IPS-NIHi7 (cell line): ENCODE measurements around the gene WWTR1.

Source experiments
- DNase-seq: peaks from one replicate; pipeline ENCODE4 v3.0.0; 2012; ENCODE audit warnings: mixed read lengths; ENCODE audit errors: extremely low spot score

Gene WWTR1

DNA sequence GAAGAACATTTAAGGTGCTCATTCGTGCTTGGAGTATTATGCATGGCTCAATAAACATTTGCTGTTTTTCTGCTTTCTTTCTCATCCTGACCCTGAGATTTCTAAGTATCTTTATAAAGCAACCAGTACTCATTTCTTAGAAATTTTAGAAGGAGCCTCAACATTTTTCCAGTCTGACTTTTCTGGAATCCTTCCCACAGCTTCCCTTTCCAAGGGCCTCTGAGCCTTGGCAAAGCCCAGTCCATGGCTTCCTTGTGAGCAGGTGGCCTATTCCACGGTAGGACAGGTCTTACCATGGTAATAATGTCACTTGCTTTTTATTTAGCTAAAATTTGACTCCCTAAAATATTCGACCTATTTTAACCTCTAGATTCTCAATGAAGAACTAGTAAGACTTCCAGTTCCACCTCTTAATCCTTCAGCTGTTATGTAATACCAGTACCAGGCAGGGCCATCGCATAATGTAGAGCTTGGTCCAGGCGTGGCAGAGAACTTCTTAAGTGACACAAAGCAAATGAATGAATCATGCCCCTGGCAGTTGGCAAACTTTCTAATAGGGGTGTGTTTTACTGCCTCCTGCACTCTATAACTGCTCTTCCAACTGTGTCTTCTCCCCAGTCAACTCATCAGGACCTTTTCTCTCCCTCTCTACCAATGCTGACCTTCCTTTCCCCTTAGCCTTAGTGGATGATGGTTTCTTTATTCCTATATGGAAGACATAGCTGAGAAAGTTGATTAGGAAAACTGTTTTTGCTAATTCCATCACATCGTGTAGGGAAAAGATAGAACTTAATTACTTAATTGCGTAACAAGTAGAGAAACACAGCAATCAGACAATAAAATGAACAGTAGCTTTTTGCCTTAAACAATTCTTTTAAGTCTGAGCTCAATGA lies 184.2 kb downstream of the WWTR1 start:
- DNase-seq, result no peak

DNA sequence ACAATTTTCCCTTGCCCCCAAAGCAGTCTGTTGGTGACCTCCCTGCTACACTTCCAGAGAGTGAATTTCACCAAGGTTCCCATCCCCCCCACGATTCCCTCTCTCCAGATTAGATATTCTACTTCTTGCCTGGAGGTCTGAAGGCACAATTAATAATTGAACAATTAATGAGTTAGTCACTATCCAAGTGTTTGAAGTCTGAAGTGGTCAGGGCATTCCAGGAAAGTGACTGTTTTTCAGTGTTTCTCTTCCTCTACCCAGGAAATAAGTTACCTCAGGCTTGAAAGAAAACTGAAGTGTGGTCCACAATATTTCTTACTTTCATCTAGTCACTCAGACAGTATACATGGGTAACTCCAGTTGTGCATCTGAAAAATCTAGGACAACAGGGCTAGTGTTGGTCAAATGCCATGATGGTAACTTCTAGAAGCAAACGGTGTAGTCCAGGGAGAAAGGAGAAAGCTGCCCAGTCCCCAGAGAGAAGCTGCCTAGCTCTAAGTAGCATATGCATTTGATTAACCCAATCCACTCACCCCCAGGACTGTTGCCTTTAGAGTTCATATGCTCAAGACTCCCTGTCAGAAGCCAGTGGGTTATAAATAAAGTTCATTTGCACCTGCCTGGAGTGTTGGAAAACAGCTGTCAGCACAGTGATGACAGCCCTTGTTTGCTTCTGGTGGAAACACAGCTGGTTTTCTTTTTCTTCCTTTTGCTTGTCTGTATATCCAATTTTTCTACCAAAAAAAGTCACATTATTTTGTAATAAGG lies 185.6 kb downstream of the WWTR1 start:
- DNase-seq, result no peak

GRCh38 chr3:149470381-149470780 lies 187.4 kb downstream of the WWTR1 start:
- DNase-seq, result no peak

DNA sequence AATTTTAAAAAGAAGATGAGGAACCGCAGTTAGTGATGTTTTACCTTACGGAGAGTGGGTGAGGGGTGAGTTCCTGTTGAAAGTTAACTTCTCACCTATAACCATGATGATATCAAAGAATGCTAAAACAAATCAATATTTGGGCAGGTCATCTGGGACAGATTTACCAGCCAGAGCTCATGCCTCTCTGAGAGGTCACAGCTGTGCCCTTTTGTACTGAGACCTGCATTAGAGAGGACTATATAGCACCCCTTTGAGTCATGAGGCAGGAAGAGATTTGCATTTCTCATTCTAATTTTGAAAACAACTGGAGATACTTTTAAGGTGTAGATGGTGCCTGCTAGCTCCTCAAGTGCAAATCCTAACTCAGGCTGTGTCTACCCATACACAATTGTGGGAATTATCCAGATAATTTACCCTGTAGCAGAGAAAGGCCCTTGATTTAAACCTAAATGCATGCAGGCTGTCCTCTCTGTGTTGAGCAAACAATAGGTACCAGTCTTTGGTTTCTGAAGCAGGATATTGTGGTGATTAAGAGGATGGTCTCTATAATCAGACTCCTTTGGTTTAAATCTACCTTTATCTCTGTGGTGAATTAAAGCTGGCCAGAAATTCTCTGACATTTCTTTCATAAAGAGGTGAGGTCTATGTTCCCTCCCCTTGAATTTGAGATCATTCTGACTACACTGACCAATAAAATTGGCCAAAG lies 189.2 kb downstream of the WWTR1 start:
- no peak for DNase-seq
